ENCODE data around the gene TPD52L1.

GRCh38 chr6:125210667-125211066, 57.1 kb downstream of the TPD52L1 start:
- no peak for TF ChIP-seq EZH2phosphoT487 (IDR thresholded peaks at IDR 0.05; ENCODE audit: borderline replicate concordance, low read length)
- no peak for TF ChIP-seq CTCF (IDR thresholded peaks at IDR 0.05; ENCODE audit: low read depth, low read length, poor library complexity, severe bottlenecking)
